Dermis blood vessel endothelial cell (primary cell): ENCODE results near the gene DIS3L. TPM values are rescaled to one million over a fixed set of nuclear protein-coding genes. Genes with fewer than 3 reads are reported as not detected.
"Not testable (repeated sequence)": the region's sequence is repeated elsewhere in the genome, so short reads cannot be mapped to it uniquely, and the experiment has no call there.

Source experiments
- DNase-seq: peaks from one replicate; pipeline ENCODE4 v3.0.0; 2010
- total RNA-seq: library from RNA; depleted of rRNA; stranded (reverse); fragments of >200 nt; gene quantifications from 2 replicates; pipeline ENCODE4 v1.2.3, GENCODE V29; 2014

DIS3L gene
- total RNA-seq, 1 donor from 2014 or later: 36.1 TPM

GRCh38 chr15:66312144-66312543, 18.8 kb downstream of the DIS3L start:
- no peak for DNase-seq

GRCh38 chr15:66323312-66323928, 30.1 kb downstream of the DIS3L start:
- no peak for DNase-seq

- no peak for DNase-seq
These were observed 32.7 kb downstream of the DIS3L start for GRCh38 chr15:66326051-66326450.

GRCh38 chr15:66327736-66328135, 34.4 kb downstream of the DIS3L start:
- DNase-seq: no peak

GRCh38 chr15:66328771-66329170, 35.4 kb downstream of the DIS3L start:
- no peak for DNase-seq

GRCh38 chr15:66348530-66348929, 55.2 kb downstream of the DIS3L start:
- DNase-seq: not testable (repeated sequence)

GRCh38 chr15:66356077-66356358, 62.6 kb downstream of the DIS3L start:
- no peak for DNase-seq

GRCh38 chr15:66356359-66357236, 63.2 kb downstream of the DIS3L start, which contains the start of gene TIPIN:
TIPIN (minus strand) TSS chr15:66356685; CDS start chr15:66352947, 3,738 bp downstream.
- peak; percentile 98 for DNase-seq

GRCh38 chr15:66359740-66360139, 66.4 kb downstream of the DIS3L start:
- DNase-seq: no peak

- DNase-seq: not testable (repeated sequence)
These were observed 68.5 kb downstream of the DIS3L start for GRCh38 chr15:66361745-66362460.

- no peak for DNase-seq
These were observed 69.4 kb downstream of the DIS3L start for GRCh38 chr15:66362776-66363175.

GRCh38 chr15:66364944-66365528, 71.7 kb downstream of the DIS3L start:
- DNase-seq: no peak

GRCh38 chr15:66369773-66370651, 76.6 kb downstream of the DIS3L start:
- DNase-seq: peak; percentile 81

- no peak for DNase-seq
These were observed 80.8 kb downstream of the DIS3L start for GRCh38 chr15:66374179-66374578.

- no peak for DNase-seq
These were observed 85.6 kb downstream of the DIS3L start for GRCh38 chr15:66378814-66379430.

- not testable (repeated sequence) for DNase-seq
These were observed 88.0 kb downstream of the DIS3L start for GRCh38 chr15:66381376-66381775.

Other genes starting within 250 kb of the DIS3L start
- gene MEGF11, start 39.8 kb upstream of the DIS3L start, total RNA-seq: not detected in 2 replicates
- gene TIPIN, start 63.1 kb downstream of the DIS3L start, total RNA-seq: 7.8 and 12.4 TPM in 2 replicates
- 39.2 and 41.4 TPM in 2 replicates for gene MAP2K1, start 93.3 kb downstream of the DIS3L start, total RNA-seq
- 21.4 and 22.2 TPM in 2 replicates for gene SNAPC5, start 204.2 kb downstream of the DIS3L start, total RNA-seq
- 1,741 and 3,818 TPM in 2 replicates for gene RPL4, start 211.3 kb downstream of the DIS3L start, total RNA-seq
- 14.3 and 25.1 TPM in 2 replicates for gene ZWILCH, start 211.8 kb downstream of the DIS3L start, total RNA-seq